MM.1S (cell line): ENCODE measurements around the gene TUBA4A.

Experiments used
- CTCF ChIP-seq: fragments of 300-600 bp; sonication (generic); IDR thresholded peaks from 2 replicates; pipeline ENCODE4 v1.5.1; 2016; ENCODE audit warnings: antibody characterized with exemption, low read length, mixed read lengths
- EZH2 ChIP-seq: fragments of 300-600 bp; sonication (generic); optimal IDR thresholded peaks from 2 replicates; pipeline ENCODE3; 2017; ENCODE audit warnings: low read depth, mild to moderate bottlenecking, antibody characterized with exemption, low read length, mixed read lengths
- EZH2phosphoT487 ChIP-seq: fragments of 300-600 bp; sonication (generic); IDR thresholded peaks from 2 replicates; pipeline ENCODE4 v1.6.1; 2018; ENCODE audit warnings: antibody characterized with exemption, low read length

GRCh38 chr2:219290381-219291171 lies 36.9 kb upstream of the TUBA4A start:
- TF ChIP-seq CTCF, result no peak
- TF ChIP-seq EZH2, result no peak
- no peak for TF ChIP-seq EZH2phosphoT487
